HL-60 (cell line): ENCODE results near the gene BCL2L15.

Source experiments
- DNase-seq, 2 experiments: peaks; one replicate each; pipeline ENCODE4 v3.0.0-alpha.2; 2010 to 2020; ENCODE audit warnings: low read depth in 1 of 2, low spot score in 1 of 2
- H3K27ac ChIP-seq: fragments of 250-450 bp; sonication (Bioruptor Pico); replicated peaks from 2 replicates; pipeline ENCODE4 v1.5.1; 2020; ENCODE audit warnings: mild to moderate bottlenecking, moderate library complexity
- H3K27me3 ChIP-seq: fragments of 250-450 bp; sonication (Bioruptor Pico); 2 replicates; pipeline ENCODE4 v1.5.1; 2021; ENCODE audit warnings: mild to moderate bottlenecking, moderate library complexity; ENCODE audit not compliant: insufficient read depth, poor library complexity, severe bottlenecking
- H3K4me3 ChIP-seq: replicated peaks from 2 replicates; pipeline ENCODE4 v1.5.1; 2011; ENCODE audit warnings: mild to moderate bottlenecking, control low read depth, low read length; ENCODE audit not compliant: insufficient read depth
- CTCF ChIP-seq: IDR thresholded peaks from one replicate; pipeline ENCODE4 v1.5.1; 2011; ENCODE audit warnings: low read length, control low read depth, inconsistent platforms; ENCODE audit not compliant: insufficient read depth
- GABPA ChIP-seq: IDR thresholded peaks from 2 replicates; pipeline ENCODE4 v1.6.1; 2012; ENCODE audit warnings: low read depth
- POLR2AphosphoS5 ChIP-seq: IDR thresholded peaks from 2 replicates; pipeline ENCODE4 v1.6.1; 2012; ENCODE audit warnings: low read depth
- REST ChIP-seq: IDR thresholded peaks from 2 replicates; pipeline ENCODE4 v1.6.1; 2012; ENCODE audit warnings: low read depth; ENCODE audit not compliant: insufficient replicate concordance
- SPI1 ChIP-seq: IDR thresholded peaks from 2 replicates; pipeline ENCODE4 v1.6.1; 2012; ENCODE audit warnings: low read depth, mild to moderate bottlenecking, borderline replicate concordance

Gene BCL2L15

GRCh38 chr1:113901191-113901590 is 13.8 kb upstream of the BCL2L15 start:
- H3K27me3 ChIP-seq: no peaks in the 10 kb centered on the region
- DNase-seq: no peak
- TF ChIP-seq REST (no peak), POLR2AphosphoS5 (no peak), GABPA (no peak), SPI1 (no peak), CTCF (no peak)

GRCh38 chr1:113899111-113899510 is 11.7 kb upstream of the BCL2L15 start:
- H3K27me3 ChIP-seq: no peaks in the 10 kb centered on the region
- DNase-seq: no peak

More at GRCh38 chr1:113901191-113901590, 13.8 kb upstream of the BCL2L15 start:
- Histone ChIP-seq H3K4me3 (no peak overlapping the region), H3K27ac (peak overlapping the region; percentile 30)

More at GRCh38 chr1:113899111-113899510, 11.7 kb upstream of the BCL2L15 start:
- TF ChIP-seq CTCF (no peak), REST (no peak), GABPA (no peak), POLR2AphosphoS5 (no peak), SPI1 (no peak)
- no peak overlapping the region for H3K4me3 ChIP-seq
- H3K27ac ChIP-seq: peak overlapping the region; percentile 6; the same call in 1 of the 2 replicates
